T-helper 9 cell (primary cell): Measurements from ENCODE around the gene DLG2.

Source experiments
- DNase-seq: peaks from one replicate; pipeline ENCODE4 v3.0.0-alpha.2; 2020

The DLG2 gene

GRCh38 chr11:84628871-84629620, 998.1 kb downstream of the DLG2 start:
- DNase-seq: no peak

- DNase-seq: no peak
Observed at GRCh38 chr11:84626256-84626655, 1000.9 kb downstream of the DLG2 start.

GRCh38 chr11:84612645-84613044, 1014.5 kb downstream of the DLG2 start:
- no peak for DNase-seq

GRCh38 chr11:84608837-84609196, 1018.3 kb downstream of the DLG2 start:
- no peak for DNase-seq

GRCh38 chr11:84607975-84608836, 1018.9 kb downstream of the DLG2 start:
- no peak for DNase-seq

- DNase-seq: no peak
Observed at GRCh38 chr11:84594602-84595001, 1032.5 kb downstream of the DLG2 start.

- no peak for DNase-seq
Observed at GRCh38 chr11:84590106-84590505, 1037.0 kb downstream of the DLG2 start.

GRCh38 chr11:84588131-84588829, 1038.9 kb downstream of the DLG2 start:
- DNase-seq: no peak

GRCh38 chr11:84583106-84583505, 1044.0 kb downstream of the DLG2 start:
- no peak for DNase-seq

- no peak for DNase-seq
Observed at GRCh38 chr11:84581083-84581482, 1046.1 kb downstream of the DLG2 start.

- DNase-seq: no peak
Observed at GRCh38 chr11:84580428-84580827, 1046.7 kb downstream of the DLG2 start.

- DNase-seq: no peak
Observed at GRCh38 chr11:84573868-84574267, 1053.3 kb downstream of the DLG2 start.

- DNase-seq: no peak
Observed at GRCh38 chr11:84566671-84567070, 1060.5 kb downstream of the DLG2 start.

GRCh38 chr11:84564867-84565184, 1062.3 kb downstream of the DLG2 start:
- DNase-seq: no peak

GRCh38 chr11:84564180-84564866, 1062.8 kb downstream of the DLG2 start:
- no peak for DNase-seq

- no peak for DNase-seq
Observed at GRCh38 chr11:84563356-84563755, 1063.8 kb downstream of the DLG2 start.

GRCh38 chr11:84560206-84560605, 1066.9 kb downstream of the DLG2 start:
- DNase-seq: no peak

- no peak for DNase-seq
Observed at GRCh38 chr11:84558085-84558905, 1068.8 kb downstream of the DLG2 start.

- no peak for DNase-seq
Observed at GRCh38 chr11:84552791-84553190, 1074.4 kb downstream of the DLG2 start.

GRCh38 chr11:84549217-84549616, 1077.9 kb downstream of the DLG2 start:
- DNase-seq: no peak

GRCh38 chr11:84544566-84544965, 1082.6 kb downstream of the DLG2 start:
- DNase-seq: no peak
